SK-N-DZ (cell line): ENCODE results near the gene CUX1.

Source experiments
- DNase-seq: peaks from one replicate; pipeline ENCODE4 v3.0.0-alpha.2; 2015; ENCODE audit warnings: low spot score

CUX1 gene

DNA sequence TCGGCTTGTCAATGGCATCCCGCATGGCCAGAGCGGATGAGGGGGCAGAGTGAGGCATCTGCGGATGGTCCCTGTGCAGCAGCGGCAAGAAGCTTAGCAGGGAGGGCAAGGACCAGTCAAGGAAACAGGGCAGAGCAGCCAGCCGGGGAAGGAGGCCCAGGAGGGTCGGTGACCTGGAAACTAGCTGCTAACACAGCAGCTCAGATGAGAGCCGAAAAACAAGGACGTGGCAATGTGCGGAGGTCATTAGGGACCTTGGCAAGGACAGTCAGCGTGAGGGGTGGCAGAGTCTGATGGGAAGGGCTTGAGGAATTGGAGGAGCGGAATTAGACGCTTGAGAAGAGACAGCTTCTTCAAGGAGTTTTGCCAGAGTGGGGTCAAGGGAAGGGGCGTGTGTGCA, 449.1 kb downstream of the CUX1 start:
- DNase-seq = no peak

DNA sequence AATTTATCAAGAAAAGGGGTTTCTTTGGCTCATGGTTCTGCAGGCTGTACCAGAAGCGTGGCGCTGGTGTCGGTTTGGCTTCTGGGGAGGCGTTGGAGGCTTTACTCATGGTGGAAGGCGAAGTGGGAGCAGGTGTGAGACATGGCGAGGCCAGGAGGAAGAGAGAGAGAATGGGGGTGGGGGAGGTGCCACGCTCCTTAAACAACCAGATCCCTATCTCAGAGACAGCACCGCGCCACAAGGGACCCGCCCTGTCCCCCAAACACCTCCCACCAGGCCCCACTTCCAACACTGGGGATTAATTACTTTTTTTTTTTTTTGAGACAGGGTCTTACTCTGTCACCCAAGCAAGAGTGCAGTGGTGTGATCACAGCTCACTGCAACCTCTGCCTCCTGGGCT, 451.2 kb downstream of the CUX1 start:
- DNase-seq = no peak

DNA sequence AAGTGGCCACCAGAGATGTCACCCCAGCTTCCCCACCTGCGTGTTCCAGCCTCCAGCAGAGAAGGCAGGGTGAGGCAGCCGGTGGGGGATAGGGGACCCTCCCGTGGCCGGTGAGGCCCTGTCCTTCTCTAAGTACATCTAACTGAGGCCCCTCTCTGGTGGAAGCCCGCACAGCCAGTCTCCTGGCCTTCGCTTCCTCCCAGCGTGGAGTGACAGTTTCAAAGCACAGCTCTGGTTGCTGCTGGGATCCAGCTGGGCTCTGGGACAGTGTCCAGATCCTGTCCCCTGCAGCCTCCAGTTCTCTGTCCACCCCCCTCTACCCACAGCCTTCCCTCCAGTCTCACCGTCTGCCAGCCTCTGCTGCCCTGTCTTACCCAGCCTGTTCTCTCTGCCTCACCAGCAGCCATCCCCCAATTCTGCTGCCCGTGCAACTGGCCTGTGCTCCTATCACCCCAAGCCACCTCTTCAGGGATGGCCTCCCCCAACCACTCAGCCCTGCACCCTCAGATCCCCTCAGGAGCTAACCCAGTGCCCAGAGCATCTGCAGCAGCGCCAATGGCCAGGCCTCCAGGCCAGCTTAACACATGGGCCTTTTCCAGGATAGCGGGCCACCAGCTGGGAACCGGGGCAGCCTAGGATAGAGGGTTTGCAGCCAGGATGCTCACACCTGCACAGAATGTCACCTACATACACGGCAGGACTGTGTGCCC, 452.9 kb downstream of the CUX1 start:
- DNase-seq = peak; percentile 46

DNA sequence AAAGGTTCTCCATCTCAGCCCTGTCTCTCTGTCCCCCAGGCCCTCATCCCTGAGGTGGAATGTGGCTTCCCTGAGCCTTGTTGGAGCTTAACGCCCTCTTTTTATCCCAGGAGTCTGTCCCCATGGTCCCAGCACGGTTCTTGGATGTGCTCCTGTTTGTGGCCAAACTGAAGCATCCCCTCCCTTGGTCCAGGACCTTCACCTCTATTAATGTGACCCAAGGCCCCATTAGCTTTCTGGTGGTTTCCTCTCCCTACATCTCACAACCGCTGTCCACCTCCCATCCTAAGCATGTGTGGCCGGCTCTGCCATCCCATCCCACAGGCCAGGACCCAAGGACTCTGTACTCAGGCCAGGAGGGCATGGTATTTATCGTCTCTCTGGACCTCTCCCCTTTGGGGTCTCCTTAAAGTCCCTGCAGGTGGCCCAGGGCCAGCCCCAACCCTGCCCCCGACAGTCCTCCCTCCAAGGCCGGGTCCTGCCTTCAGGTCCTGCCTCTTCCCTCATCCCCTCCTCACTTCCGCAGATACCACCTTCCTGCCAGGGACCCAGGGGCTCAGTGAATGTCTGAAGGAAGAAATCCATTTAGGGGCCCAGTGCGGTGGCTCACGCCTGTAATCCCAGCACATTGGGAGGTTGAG, 453.9 kb downstream of the CUX1 start:
- no peak for DNase-seq

DNA sequence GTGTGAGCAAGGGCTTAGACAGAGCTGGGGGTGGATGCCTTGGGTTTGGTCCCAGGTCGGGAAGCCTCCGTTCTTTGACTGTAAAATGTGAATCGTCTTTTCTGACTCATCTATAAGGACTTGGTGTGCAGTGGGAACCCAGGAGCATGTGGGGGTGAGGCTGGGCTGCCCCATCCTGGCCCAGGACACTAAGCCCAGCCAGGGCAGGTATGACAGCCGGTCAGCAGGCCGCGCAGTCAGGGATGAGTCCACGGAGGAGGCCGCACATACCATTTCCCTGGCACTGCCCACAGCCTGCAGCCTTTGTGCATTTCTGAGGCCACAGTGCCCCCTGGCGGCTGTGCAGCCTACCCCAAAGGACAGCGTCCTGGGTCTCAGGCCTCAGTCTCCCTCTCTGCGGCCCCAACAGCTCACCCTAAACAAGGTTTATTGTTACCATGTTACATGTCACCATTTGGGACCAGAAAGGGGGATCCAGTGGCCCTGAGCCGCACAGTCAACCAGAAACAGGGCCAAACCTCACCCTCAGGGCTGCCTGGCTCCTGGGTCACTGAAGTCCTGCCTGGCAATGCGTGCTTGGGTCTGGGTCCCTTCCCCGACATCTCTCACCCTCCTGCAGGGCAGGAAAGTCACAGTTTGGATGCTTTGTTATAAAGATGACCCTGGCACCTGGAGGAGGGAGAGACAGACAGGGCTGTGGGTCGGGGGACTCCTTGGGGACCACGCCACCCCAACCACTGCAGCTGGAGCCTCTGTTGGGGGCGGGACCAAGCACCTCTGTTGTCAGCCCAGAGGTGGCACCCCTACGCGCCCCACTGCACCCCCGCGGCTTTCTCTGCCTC, 454.9 kb downstream of the CUX1 start:
- peak; percentile 74 for DNase-seq

DNA sequence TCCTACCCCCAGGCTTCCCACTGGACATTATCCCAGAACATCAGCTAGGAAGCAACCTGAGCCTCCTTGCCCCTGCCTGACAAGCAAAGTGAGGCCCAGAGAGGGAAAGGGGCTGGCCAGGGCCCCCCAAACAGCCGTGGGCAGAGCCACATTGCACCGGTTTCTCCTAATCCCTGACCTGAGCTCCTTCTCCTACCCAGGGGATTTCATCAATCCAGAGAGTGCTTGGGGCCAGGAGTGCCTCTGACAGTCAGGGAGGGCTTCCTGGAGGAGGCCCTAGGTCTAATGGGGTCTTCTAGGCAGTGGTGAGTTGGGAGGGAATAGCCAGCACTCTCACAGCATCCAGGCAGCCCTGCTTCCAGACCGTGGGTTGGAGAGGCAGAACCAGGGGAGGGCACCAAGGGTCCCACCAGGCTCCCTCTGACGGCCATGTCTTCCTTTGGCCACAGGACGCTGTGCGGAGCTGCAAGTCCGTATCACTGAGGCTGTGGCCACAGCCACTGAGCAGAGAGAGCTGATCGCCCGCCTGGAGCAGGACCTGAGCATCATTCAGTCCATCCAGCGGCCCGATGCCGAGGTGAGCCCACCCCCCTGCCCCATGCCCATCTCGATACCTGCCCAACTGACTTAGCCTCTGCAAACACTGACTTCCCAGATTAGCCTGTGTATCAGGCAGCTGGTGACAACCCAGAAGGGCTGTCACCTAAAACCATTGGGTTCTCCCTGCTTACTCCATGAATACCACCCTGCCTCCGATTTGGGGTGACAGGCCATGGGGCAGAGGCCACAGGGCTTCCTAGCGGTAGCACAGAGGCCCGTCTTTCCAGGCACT, 455.7 kb downstream of the CUX1 start:
- DNase-seq = no peak

DNA sequence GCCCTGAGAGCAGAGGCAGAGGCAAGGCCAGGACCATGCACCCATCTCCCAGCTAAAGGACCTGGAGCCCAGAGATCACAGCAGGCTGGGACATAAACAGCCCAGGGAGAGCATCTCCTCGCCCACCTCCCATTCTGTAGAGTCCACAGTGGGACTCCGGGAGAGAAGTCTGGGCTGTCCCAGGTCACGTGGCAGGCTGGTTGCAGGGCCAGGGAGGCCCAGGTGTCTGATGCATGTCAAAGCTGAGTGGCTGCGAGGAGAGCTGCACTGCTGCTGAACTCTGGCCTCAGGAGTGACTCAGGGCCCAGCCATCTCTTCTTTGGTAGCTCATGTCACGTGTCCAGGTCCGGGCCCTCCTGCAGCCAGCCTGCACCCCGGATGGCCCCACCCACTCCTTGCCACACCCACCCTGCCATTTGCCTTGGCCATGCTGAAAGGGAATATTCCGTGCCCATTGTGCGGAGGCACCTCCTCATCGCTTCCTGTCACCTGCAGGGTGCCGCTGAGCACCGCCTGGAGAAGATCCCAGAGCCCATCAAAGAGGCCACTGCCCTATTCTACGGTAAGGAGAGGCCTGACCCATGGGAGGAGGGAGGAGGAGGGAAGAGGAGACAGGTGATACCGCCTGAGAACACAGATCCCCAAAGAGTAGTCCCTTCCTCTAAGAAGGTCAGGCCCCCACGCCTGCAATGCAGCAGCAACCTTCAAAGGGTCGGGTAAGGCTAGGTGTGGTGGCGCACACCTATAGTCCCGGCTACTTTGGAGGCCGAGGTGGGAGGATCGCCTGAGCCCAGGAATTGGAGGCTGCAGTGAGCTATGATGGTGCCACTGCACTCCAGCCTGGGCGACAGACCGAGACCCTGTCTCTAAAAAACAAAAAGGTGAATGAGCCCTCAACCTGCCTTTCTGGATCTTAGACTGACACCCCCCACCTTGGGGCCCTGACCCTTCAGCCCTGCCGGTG, 456.6 kb downstream of the CUX1 start:
- DNase-seq = peak; percentile 66

DNA sequence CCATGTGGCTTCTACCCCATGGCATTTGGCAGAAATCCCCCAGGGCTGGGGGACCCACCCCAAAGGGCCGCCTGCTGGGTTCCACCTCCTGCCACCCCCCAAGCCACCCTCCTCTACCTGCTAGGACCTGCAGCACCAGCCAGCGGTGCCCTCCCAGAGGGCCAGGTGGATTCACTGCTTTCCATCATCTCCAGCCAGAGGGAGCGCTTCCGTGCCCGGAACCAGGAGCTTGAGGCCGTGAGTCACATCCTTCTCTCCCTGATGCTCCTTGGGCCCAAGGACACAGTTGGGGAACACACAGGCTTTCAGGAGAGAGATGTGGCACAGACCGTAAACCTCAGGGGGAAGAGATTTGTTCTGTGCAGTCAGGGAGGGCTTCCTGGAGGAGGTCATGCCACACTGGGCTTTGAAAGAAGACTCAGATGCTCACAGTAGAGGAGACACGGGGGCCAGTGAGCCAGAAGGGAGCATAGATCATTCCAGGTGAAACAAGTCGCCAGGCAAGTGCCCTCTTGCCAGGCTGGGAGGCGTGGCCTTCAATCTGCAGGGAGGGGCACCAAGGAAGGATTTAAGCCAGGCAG, 457.8 kb downstream of the CUX1 start:
- no peak for DNase-seq

DNA sequence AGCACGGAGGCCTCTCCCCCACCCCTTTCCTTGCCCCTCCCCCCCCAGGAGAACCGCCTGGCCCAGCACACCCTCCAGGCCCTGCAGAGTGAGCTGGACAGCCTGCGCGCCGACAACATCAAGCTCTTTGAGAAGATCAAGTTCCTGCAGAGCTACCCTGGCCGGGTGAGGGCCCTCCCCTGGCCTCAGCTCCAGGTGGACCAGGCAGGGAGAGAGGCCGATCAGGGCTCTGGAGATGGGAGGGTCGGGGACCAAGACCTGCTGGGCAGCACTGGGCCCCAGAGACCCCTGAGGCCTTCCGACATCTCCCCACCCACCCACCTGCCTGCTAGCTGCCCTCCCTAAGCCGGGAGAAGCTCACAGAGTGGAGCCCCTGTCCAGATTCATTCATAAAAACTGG, 460.5 kb downstream of the CUX1 start:
- DNase-seq = no peak

DNA sequence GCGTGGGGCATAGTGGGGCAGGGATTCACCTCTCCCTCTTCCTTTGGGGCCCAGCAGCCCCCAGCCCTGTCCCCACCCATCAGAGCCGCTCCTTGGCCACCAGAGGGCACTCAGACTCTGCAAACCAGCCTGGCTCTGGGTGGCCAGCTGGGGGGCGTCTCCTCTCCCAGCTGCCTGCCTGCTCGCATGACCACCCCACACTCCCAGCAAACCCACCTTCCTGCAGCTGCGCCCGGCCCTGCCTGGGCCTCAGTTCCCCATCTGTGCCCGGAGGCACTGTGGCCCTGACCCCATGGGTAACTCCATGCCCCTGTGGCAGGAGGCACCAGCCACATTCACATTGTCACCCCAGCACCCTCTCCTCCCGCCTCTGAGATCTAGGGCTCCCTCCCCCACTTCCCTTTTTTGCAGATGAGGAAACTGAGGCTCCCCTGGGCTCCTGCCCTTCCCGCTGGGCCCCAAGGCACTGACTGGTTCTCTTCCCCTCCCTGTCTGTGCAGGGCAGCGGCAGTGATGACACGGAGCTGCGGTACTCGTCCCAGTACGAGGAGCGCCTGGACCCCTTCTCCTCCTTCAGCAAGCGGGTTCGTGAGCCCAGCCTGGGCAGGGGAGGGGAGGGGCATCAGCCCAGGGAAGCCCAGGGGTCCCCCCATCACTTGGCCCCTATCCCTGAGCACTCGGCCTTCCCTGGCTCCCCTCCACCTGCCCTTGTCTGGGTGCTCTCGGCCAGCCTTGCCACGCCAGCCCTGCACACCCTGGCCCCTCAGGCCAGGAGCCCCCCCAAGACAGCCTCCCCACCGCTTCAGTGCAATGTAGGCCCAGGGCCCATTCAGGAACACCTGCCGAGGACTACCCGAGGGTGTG, 462.3 kb downstream of the CUX1 start:
- DNase-seq = peak; percentile 80

DNA sequence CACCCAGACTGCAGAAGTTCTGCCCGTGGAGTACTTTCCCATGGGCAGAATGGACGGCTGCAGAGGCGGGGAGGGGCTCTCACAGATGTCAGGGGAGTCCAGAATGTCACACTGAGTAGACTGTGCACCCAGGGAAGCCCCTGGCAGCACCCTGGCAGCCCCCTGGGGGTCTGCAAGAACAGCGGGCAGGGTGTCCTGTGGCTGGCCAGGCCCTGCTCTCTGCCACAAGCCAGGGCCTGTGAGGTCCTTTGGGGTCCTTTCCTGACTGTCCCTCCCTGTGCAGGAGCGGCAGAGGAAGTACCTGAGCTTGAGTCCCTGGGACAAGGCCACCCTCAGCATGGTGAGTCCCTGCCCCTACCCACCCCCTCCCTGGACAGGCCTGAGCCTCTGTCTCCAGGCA, 463.1 kb downstream of the CUX1 start:
- no peak for DNase-seq

DNA sequence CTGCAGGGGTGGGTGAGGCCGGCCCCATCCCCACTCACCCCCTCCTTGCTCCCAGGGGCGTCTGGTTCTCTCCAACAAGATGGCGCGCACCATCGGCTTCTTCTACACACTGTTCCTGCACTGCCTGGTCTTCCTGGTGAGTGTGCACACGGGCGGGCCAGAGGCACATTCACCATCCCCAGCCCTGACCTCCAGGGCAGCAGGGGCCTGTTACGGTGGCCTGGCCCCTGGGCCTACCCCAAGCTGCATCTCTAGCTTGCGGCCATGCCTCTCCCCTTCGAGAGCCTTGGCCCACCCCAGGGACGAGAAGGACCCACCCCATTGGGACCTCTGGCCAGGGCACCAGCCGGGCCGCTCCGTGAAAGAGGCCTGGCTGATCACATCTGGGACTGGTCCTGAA, 464.4 kb downstream of the CUX1 start:
- no peak for DNase-seq

DNA sequence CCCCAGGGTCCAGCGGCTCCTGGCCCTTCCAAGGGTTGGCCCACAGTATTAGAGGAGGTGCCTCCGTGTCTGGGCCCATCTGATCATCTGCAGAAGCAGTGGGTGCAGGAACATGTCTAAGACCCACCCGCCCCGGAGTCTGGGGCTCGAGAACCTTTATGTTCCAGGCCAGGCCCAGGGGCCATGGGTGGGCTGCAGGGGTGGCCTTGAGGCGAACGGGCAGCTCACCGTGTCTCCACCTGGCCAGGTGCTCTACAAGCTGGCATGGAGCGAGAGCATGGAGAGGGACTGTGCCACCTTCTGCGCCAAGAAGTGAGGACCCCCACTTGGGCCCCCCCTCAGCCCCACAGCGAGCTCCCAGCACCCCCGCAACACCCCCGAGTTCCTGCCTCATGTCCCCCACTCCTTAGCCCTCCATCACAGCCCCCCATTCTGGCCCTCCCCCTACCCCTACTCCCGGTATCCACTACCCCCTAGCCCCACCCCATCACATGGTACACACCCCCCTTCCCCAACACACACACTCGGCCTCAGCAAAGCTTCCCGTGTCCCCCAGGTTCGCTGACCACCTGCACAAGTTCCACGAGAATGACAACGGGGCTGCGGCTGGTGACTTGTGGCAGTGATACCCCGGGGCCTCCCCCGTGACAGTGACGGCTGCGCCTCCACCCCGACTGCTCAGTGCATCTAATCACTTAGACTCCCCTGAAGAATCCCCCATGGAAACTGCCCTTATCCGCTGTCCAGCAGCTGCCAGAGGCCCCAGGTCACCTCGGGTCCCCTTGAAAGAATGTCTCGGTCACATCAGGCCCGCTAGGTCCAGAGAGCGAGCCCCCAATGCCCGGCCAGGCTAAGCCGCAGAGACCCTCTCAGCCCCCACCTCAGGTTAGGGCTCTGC, 465.3 kb downstream of the CUX1 start:
- DNase-seq = no peak

DNA sequence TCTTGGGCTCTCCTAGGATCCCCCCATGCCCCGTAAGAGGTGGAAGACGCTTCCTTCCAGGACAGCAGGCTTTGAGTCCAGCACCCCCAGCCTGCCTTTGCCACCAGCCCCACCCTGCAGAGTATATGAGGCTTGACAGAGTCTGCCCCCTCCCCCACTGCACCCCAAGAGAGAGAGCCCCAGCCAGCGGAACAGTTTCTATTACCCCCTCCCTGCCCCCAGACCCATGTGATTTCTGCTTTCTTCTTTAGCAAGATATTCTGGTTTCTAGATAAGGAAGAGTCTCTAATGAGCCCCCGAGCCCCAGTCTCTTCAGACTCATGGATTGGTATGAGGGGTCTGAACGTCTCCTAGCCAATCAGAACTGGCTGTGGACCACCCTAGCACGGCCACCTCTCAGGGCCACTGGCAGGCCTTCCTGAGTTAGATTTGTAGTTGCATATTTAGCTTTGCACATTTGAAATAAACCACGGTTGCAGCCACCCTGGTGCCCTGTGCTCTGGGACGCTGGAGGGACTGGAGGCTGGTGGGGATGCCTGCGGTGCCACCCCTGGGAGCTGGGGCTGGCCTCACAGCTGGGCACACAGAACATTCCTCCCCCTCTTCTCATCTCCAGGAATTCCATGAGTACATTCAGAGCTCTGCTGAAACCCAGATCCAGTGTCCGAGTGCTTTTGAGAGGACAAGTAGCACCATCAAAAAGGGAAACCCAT, 466.2 kb downstream of the CUX1 start:
- no peak for DNase-seq

DNA sequence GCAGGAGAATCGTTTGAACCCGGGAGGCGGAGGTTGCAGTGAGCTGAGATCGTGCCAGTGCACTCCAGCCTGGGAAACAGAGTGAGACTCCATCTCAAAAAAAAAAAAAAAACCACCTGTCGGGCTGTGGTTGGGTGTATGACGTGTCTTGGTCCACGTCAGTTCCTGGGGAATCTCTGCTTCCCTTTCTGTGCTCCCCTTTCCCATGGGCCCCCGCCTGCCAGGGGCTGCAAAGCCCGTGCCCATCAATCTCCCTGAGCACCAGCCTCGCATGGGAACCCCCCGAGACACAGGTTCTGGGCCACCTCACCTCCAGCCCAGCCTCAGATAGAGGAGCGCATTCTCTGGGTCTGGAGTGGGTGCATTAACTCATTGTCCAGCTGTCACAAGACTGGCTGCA, 467.0 kb downstream of the CUX1 start:
- DNase-seq = no peak

DNA sequence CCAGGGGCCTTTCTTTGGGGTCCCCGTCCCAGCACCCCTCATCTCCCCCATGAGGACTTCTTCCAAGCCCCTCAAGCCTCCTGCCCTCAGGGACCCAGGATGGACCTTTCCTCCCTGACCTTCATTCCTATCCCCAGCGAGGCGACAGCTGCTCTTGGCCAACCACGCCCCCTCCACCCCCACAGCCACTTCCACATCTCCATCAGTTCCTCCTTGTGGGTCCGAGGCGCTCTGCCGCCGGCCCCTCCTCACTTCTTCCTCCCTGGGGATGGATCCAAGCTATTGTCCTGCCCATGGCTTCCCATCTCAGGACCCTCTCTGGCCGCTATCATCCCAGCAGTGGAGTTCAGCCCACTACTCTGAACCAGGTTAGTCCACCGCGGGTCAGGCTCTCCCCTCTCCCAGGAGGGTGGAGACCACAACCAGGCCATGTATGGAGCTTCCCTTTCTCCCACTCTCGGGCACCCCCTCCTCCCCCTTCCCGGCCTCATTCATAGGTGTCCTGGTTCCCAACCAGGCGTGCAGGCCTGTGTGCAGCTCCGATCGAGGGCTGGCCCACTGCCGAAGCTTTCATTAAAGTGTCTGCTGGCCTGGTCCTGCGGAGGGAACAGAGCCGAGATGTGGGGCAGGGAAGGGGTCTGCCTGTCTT, 467.6 kb downstream of the CUX1 start:
- peak; percentile 66 for DNase-seq
